Measurements from ENCODE around the gene CC2D2A. TPM values are rescaled to one million over a fixed set of nuclear protein-coding genes. Genes with fewer than 3 reads are reported as not detected.

The CC2D2A gene
- total and polyA plus RNA-seq, 2 of the 13 experiments (the other 11 are each of a cell fraction or from before 2014, with no cell fraction given): 4.2 to 7.2 TPM

- TF ChIP-seq ZBTB10 (CRISPR knock-in tag; IDR thresholded peaks at IDR 0.05; ENCODE audit: borderline replicate concordance): no peak
- TF ChIP-seq NFIC (IDR thresholded peaks at IDR 0.05; ENCODE audit: low read length): peak; percentile 31; the same call in 1 of the 2 replicates
- no peak for TF ChIP-seq NONO (IDR thresholded peaks at IDR 0.05)
- no peak for TF ChIP-seq NONO (CRISPR knock-in tag; conservative IDR thresholded peaks at IDR 0.05)
- no peak for TF ChIP-seq E2F5 (CRISPR knock-in tag; conservative IDR thresholded peaks at IDR 0.05)
- TF ChIP-seq RELA (CRISPR knock-in tag; IDR thresholded peaks at IDR 0.05): no peak
- no peak for TF ChIP-seq ZNF546 (CRISPR knock-in tag; conservative IDR thresholded peaks at IDR 0.05)
- no peak for TF ChIP-seq KAT7 (CRISPR knock-in tag; IDR thresholded peaks at IDR 0.05; ENCODE audit: borderline replicate concordance)
- TF ChIP-seq HNRNPUL1 (IDR thresholded peaks at IDR 0.05; ENCODE audit: low read depth, low read length): no peak
- TF ChIP-seq ZBTB8A (CRISPR knock-in tag; IDR thresholded peaks at IDR 0.05; ENCODE audit: borderline replicate concordance, low read depth): no peak
- no peak for TF ChIP-seq ATF2 (CRISPR knock-in tag; IDR thresholded peaks at IDR 0.05)
- peak; percentile 50 for TF ChIP-seq PAXIP1 (CRISPR knock-in tag; conservative IDR thresholded peaks at IDR 0.05)
- no peak for TF ChIP-seq THYN1 (CRISPR knock-in tag; IDR thresholded peaks at IDR 0.05; ENCODE audit: borderline replicate concordance, low read depth)
- TF ChIP-seq SSRP1 (CRISPR knock-in tag; IDR thresholded peaks at IDR 0.05): no peak
- no peak for TF ChIP-seq SIN3A (IDR thresholded peaks at IDR 0.05; ENCODE audit: borderline replicate concordance, low read depth, low read length)
- peak; percentile 34; the same call in 1 of the 2 replicates for TF ChIP-seq HDAC2 (CRISPR knock-in tag; IDR thresholded peaks at IDR 0.05)
- TF ChIP-seq ZNF776 (CRISPR knock-in tag; IDR thresholded peaks at IDR 0.05): no peak
- TF ChIP-seq LCORL (IDR thresholded peaks at IDR 0.05): no peak
- no peak for TF ChIP-seq LCORL (CRISPR knock-in tag; IDR thresholded peaks at IDR 0.05)
- TF ChIP-seq ZNF691 (CRISPR knock-in tag; IDR thresholded peaks at IDR 0.05; ENCODE audit: borderline replicate concordance, low read depth): no peak
These were observed 82.2 kb downstream of the CC2D2A start (continued) for GRCh38 chr4:15551740-15552446.
